22Rv1 (cell line): ENCODE measurements around the gene PLTP.

ENCODE experiments used
- H3K27ac ChIP-seq: fragments of 450-650 bp; 2 replicates; pipeline ENCODE4 v1.5.1; 2017
- ZFX ChIP-seq: fragments of 450-650 bp; IDR thresholded peaks from 2 replicates; pipeline ENCODE4 v1.6.1; 2017; ENCODE audit warnings: antibody characterized with exemption, borderline replicate concordance
- TF ChIP-seq, protein P1 (sequence below): fragments of 450-650 bp; IDR thresholded peaks from 2 replicates; pipeline ENCODE4 v1.5.1; 2017; ENCODE audit warnings: mild to moderate bottlenecking

PLTP gene

GRCh38 chr20:45890077-45890984, 21.6 kb downstream of the PLTP start:
- TF ChIP-seq, protein P1, sequence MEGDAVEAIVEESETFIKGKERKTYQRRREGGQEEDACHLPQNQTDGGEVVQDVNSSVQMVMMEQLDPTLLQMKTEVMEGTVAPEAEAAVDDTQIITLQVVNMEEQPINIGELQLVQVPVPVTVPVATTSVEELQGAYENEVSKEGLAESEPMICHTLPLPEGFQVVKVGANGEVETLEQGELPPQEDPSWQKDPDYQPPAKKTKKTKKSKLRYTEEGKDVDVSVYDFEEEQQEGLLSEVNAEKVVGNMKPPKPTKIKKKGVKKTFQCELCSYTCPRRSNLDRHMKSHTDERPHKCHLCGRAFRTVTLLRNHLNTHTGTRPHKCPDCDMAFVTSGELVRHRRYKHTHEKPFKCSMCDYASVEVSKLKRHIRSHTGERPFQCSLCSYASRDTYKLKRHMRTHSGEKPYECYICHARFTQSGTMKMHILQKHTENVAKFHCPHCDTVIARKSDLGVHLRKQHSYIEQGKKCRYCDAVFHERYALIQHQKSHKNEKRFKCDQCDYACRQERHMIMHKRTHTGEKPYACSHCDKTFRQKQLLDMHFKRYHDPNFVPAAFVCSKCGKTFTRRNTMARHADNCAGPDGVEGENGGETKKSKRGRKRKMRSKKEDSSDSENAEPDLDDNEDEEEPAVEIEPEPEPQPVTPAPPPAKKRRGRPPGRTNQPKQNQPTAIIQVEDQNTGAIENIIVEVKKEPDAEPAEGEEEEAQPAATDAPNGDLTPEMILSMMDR: peak; percentile 46
- no peak for TF ChIP-seq ZFX
- peak overlapping the region; percentile 62 for H3K27ac ChIP-seq

GRCh38 chr20:45888681-45889080, 23.3 kb downstream of the PLTP start:
- no peak for TF ChIP-seq ZFX
- TF ChIP-seq, protein P1: no peak
- H3K27ac ChIP-seq: no peak overlapping the region

- H3K27ac ChIP-seq: no peak within 1 kb of the TSS
- TF ChIP-seq ZFX: no peak
- TF ChIP-seq, protein P1: no peak
Measured at GRCh38 chr20:45887346-45887715, 24.6 kb downstream of the PLTP start, which contains the start of gene SPATA25. Gene SPATA25 (minus strand): TSS chr20:45887622. CDS start chr20:45887590, 32 bp downstream.

DNA sequence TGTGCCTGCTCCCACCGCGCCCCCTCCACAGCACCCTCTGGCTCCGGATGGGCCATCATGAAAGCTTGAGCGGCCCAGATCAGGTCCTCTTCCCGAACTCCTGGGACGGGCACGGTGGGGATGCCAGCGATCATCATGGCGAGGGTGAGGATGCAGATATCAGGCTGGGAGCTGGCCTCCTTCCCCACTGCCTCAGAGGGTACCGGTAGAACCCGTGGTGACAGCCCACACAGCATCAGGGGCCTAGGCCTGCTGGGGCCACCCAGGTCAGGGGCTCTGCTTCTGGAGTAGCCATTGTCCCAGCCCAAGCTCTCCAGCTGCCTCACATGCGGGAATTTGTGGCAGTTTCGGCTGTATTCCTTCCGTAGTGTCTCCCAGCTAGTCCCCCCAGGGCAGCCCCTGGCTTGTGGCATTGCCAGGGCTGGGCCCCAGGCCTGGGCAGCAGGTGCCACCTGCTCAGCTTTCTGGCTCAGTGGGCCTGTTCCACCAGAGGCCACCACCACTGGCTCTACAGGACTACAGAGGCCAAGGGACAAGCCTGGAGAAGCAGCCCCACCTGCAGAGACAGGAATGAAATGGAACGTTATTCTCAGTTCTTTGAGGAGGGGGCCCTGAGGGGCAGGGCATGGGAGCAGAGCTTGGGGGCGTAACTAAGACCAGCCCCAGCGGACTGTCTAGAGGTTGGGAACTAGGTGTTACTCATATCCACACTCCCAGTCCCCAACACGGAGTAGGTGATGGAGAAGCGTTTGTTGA, 25.2 kb downstream of the PLTP start:
- no peak for TF ChIP-seq ZFX
- TF ChIP-seq, protein P1: no peak
- H3K27ac ChIP-seq: no peak overlapping the region

- H3K27ac ChIP-seq: no peak overlapping the region
Measured at GRCh38 chr20:45883100-45883469, 28.9 kb downstream of the PLTP start.

GRCh38 chr20:45882469-45883099, 29.4 kb downstream of the PLTP start:
- H3K27ac ChIP-seq: no peak overlapping the region

More at GRCh38 chr20:45883100-45883469, 28.9 kb downstream of the PLTP start:
- TF ChIP-seq, protein P1: no peak
- no peak for TF ChIP-seq ZFX

More at GRCh38 chr20:45882469-45883099, 29.4 kb downstream of the PLTP start:
- TF ChIP-seq, protein P1: no peak
- no peak for TF ChIP-seq ZFX
